Activated CD8-positive, alpha-beta memory T cell treated with anti-CD3 and anti-CD28 coated beads, Interleukin-2, amount 50 U/mL, for 24 hours (primary cell): Measurements from ENCODE around the gene LIMS1.
"Not testable (repeated sequence)": the region's sequence is repeated elsewhere in the genome, so short reads cannot be mapped to it uniquely, and the experiment has no call there.

ENCODE experiments used
- DNase-seq: peaks from one replicate; pipeline ENCODE4 v3.0.0-alpha.2; 2020; ENCODE audit errors: extremely low read depth

Gene LIMS1

DNA sequence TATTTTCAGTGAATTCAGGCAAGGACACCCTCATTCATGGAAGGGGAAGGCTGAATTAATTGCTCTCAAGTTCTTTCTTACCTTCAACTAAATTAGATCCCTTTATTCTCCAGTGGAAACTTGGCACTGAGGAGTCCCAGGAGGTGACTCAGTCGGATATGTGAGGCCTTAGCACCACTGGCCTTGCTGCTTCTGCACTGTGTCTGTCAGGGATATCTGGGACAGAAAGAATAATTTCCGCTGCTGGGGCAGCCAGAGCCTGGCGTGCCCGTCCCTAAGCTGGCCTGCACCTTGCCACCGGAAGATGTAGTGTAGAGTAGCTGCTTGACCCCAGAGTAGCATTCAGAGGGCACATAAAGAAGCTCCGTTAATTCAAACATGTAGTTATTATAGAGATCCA, 53.4 kb downstream of the LIMS1 start:
- no peak for DNase-seq

- DNase-seq = no peak
Measured at GRCh38 chr2:108588070-108588668, 53.9 kb downstream of the LIMS1 start.

DNA sequence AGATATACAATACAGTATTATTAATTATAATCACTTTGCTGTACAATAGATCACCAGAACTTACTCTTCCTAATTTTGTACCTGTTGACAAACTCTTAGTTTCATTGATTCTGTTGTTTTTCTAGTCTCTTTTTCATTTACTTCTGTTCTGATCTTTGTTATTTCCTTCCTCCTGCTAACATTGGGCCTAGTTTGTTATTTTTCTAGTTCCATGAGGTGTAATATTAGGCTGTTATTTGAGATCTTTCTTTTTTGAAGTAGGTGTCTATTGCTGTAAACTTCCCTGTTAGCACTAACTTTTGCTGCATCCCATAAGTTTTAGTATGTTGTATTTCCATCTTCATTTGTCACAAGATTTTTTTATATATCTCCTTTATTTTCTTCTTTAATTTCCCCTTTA, 55.1 kb downstream of the LIMS1 start:
- DNase-seq = no peak

GRCh38 chr2:108589781-108590180, 55.5 kb downstream of the LIMS1 start:
- DNase-seq = no peak

- DNase-seq = no peak
Measured at GRCh38 chr2:108591163-108591562, 56.9 kb downstream of the LIMS1 start.

DNA sequence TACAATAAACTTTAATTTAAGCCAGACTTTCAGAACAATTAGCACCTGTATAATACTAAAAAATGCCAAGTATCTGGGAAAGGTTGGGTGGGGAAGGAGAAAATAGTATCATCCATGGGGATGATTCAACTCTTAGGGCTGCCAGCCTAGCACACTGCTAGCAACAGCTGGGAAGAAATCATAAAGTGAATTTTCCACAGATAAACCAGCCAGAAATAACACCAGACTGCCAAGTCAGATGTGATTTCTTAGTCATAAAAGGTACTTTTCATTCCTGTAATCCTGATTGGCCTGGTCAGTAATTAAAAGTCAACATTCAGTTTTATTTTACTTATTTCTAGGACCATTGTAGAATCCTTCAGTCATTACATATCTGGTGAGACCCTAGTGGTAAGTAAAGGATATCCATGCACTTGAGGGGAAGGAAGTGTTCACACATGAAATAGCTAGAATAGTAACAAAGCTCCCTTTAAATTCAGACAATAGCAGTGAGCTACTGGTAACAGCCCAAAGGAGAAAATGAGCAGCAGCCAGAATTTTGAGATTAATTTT, 59.4 kb downstream of the LIMS1 start:
- no peak for DNase-seq

DNA sequence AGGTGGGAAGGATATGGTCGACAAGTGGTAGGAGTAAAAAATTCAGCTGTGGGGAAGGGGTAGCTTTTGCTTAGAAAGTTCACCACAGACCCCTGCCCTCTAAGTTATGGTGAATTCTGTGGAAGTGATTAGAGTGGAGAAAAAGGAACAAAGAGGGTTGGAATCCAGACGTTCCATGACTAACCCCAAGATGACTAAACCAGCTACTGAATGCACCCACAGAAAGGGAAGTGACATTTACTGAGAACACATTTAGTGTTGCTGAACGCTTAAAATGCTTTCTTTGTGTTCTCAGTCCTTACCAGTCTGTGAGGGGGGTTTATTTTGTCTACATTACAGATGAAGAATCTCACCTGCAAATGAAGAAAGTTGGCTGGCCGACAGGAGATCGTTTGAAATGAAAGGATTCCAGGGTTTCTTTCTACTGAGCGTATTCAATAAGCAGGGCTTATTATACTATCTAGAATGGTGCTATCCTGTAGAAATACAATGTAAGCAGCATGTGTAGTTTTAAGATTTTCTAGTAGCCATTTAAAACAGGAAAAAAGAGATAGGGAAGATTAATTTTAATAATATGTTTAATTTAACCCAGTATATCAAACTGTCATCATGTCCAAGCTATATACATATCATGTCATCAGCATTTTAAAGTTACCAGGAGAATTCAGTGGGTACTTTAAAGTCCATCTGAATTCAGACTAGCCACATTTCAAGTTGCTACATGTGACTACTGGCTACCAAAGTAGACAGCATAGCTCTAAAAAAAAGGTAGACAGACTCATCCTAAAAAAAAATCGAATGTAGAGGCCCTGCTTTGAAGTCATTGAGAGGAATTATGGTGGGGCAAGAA, 60.1 kb downstream of the LIMS1 start:
- no peak for DNase-seq

DNA sequence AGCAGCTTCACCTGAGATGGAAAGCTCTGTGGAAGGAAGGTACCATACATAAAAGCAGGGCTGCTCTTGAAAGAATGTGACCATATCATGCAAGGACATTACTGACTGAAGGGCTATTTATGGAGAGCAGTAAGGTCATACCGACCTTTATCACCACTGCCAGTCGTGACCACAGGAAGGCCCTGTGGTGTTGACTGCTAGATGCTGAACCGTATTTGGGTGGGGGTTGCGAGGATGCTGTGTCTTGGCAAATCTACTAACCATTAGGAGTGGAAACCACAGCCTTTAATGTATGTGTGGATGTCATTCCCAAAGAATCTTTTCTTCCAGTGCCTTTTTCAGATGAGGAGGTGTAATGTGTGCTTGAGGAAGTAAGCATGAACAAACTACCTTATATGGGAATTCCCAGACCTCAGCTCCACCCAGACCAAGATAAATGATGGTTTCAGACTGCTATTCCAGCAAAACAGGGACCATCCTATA, 60.8 kb downstream of the LIMS1 start:
- DNase-seq = no peak

DNA sequence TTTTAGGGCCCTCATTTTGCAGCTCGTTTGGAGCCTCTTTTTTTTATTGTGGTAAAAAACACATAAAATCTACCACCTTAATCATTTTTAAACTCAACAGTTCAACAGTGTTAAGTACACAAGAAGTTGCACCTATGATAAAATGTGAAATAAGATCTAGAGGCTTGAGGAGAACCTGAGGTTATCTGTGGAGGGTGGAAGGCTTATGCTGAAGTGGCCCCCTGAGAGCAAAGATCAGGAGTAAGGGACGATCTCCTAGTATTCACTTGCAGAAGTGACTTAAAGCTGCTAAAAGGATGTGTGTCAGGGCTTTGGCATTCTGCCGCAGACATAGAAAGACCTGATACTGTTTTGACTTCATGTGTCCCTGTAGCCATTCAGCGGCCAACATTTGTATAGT, 61.5 kb downstream of the LIMS1 start:
- not testable (repeated sequence) for DNase-seq

- not testable (repeated sequence) for DNase-seq
Measured at GRCh38 chr2:108597105-108597744, 63.0 kb downstream of the LIMS1 start.

DNA sequence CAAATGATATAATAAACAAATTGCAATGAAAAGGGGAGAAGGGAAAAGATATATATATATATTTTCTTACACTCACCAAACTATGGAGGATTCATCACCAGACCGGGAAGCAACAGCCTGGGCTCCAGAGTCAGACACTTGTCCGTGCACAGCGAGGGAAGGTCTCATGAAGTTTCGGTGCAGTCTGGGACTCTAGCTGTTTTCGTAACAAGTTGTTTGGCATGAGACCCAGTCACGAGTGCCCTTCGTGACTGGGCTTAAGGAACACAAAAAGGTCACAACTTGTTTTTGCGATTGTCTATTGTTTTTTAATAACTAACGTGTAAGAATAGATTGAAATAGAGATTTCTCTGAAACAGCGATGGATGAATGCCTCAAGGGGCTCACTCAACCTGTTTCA, 66.9 kb downstream of the LIMS1 start:
- not testable (repeated sequence) for DNase-seq

- DNase-seq = no peak
Measured at GRCh38 chr2:108602422-108602821, 68.2 kb downstream of the LIMS1 start.

DNA sequence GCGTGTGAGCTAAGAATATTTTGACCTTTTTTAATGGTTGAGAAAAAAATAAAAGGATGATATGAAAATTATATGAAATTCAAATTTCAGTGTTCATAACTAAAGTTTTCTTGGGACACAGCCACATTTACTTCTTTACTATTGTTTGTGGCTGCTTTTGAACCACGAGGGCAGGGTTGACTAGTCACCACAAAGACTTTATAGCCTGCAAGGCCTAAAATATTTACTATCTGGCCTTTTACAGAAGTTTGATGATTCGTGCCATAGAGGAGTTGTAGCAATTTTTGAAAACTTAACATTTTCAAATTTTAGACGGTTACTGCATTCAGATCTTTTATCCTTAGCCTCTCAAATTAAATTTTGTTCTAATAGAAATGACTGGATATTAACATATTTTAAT, 69.9 kb downstream of the LIMS1 start:
- DNase-seq = no peak

- no peak for DNase-seq
Measured at GRCh38 chr2:108605947-108606346, 71.7 kb downstream of the LIMS1 start.

DNA sequence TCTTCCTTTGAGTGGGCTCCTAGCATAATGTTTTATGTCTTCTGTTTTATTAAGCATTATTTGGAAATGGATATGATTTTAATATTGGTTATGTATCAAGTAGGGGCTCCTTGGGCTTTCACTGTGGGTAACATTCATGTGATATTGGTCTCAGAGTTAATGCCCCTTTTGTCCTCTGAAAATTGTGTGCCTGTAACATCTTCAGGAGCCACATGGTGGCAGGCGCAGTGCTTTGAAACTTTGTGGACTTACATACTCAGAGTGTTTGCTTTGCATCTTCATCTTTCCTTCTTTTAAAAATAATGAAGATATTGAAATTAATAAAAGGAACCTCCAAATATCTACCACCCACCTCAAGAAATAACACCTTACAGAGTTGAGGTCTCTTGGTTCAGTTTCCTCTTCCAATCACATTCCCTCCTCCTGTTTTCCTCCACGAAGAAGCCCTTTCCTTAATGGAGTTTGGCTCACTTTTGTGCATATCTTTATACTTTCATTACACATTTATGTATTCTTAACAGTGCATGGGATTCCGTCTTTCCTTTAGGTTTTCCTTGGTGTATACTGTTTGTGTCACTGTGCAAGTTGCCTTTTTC, 73.5 kb downstream of the LIMS1 start:
- DNase-seq = no peak

- no peak for DNase-seq
Measured at GRCh38 chr2:108611021-108611420, 76.8 kb downstream of the LIMS1 start.

- no peak for DNase-seq
Measured at GRCh38 chr2:108612153-108612513, 77.9 kb downstream of the LIMS1 start.

- no peak for DNase-seq
Measured at GRCh38 chr2:108612514-108613183, 78.4 kb downstream of the LIMS1 start.

- DNase-seq = no peak
Measured at GRCh38 chr2:108613261-108614042, 79.2 kb downstream of the LIMS1 start.

DNA sequence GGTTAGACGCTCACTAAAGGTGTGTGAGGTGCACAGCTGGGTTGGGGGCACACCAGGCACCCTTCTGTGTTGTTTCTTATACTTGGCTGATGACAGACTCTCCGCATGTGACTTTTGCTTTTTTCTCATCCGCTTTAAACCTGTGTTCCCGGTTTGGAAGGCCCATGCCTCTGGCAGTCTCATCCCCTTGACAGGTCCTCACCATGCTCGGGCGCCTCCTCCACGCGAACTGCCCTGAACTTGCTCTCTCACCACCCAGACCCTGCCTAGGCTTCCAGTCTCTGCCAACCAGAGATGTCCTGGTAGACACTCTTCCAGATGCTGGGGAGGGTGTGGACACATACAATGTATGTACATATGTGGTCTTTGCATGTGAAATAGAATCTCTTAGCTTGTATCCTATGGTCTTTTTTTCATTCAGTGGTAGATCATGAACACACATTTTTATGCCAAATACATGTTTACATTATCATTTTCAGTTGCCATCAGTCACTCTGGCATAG, 79.8 kb downstream of the LIMS1 start:
- no peak for DNase-seq

DNA sequence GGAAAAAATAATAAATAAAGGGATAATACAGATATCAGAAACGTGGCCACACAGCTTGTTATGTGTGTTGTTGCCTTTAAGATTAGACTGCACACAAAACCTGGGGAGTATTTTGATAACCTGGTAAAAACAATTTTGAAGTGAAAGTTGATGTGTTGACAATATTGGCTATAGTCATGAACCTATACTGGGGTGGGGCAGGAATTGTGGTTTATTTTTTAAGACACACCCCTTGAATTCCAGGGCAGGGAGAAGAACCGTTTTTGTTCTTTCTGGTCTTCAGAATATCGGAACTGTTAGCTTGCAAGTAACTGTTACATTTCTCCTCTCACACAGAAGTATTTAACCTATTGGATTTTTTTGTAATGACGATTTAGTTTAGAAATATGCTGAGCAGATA, 80.4 kb downstream of the LIMS1 start:
- DNase-seq = no peak
